Nephron (organoid): ENCODE data around the gene KIF4B.
"Not testable (repeated sequence)": the region's sequence is repeated elsewhere in the genome, so short reads cannot be mapped to it uniquely, and the experiment has no call there.

ENCODE experiments used
- H3K27ac Mint-ChIP-seq, 3 experiments: 2 replicates each; pipeline ENCODE4 v1.8.0; 2020; ENCODE audit warnings: mixed read lengths in 3 of 3, mild to moderate bottlenecking in 2 of 3, moderate library complexity in 1 of 3
- H3K27me3 Mint-ChIP-seq: 2 replicates; pipeline ENCODE4 v1.8.0; 2021; ENCODE audit warnings: low read depth, mild to moderate bottlenecking, moderate library complexity, mixed read lengths
- H3K36me3 Mint-ChIP-seq: 2 replicates; pipeline ENCODE4 v1.8.0; 2020; ENCODE audit warnings: low read depth, mixed read lengths
- H3K4me1 Mint-ChIP-seq: 2 replicates; pipeline ENCODE4 v1.8.0; 2020; ENCODE audit warnings: mixed read lengths
- H3K4me3 Mint-ChIP-seq, 3 experiments: 2 replicates each; pipeline ENCODE4 v1.8.0; 2020; ENCODE audit warnings: mild to moderate bottlenecking in 3 of 3, mixed read lengths in 3 of 3, moderate library complexity in 2 of 3
- H3K9me3 Mint-ChIP-seq: 2 replicates; pipeline ENCODE4 v1.8.0; 2020; ENCODE audit warnings: mixed read lengths
- CTCF ChIP-seq, 3 experiments: fragments of 200-600 bp; sonication (generic); IDR thresholded peaks; one replicate each; pipeline ENCODE4 v1.5.0; 2021; ENCODE audit warnings: antibody characterized with exemption in 3 of 3; ENCODE audit not compliant: unreplicated experiment in 3 of 3

KIF4B gene

GRCh38 chr5:154989626-154990025 lies 23.9 kb upstream of the KIF4B start:
- H3K4me3 Mint-ChIP-seq: no peak overlapping the region
- no peaks in the 10 kb centered on the region for H3K36me3 Mint-ChIP-seq
- no peaks in the 10 kb centered on the region for H3K4me1 Mint-ChIP-seq
- H3K27ac Mint-ChIP-seq: no peak overlapping the region
- H3K9me3 Mint-ChIP-seq: no peaks in the 10 kb centered on the region
- peaks cover 11% of the 10 kb centered on the region for H3K27me3 Mint-ChIP-seq
- no peak for TF ChIP-seq CTCF (IDR thresholded peaks at IDR 0.05; ENCODE audit: unreplicated experiment in 3 of 3)

GRCh38 chr5:154993461-154993860 lies 20.1 kb upstream of the KIF4B start:
- H3K27me3 Mint-ChIP-seq: peaks cover 19% of the 10 kb centered on the region
- H3K4me1 Mint-ChIP-seq: no peaks in the 10 kb centered on the region
- TF ChIP-seq CTCF (IDR thresholded peaks at IDR 0.05; ENCODE audit: unreplicated experiment in 3 of 3): no peak
- H3K9me3 Mint-ChIP-seq: peaks cover 2% of the 10 kb centered on the region
- no peak overlapping the region for H3K27ac Mint-ChIP-seq
- H3K36me3 Mint-ChIP-seq: no peaks in the 10 kb centered on the region
- no peak overlapping the region for H3K4me3 Mint-ChIP-seq

GRCh38 chr5:154995679-154996078 lies 17.9 kb upstream of the KIF4B start:
- H3K9me3 Mint-ChIP-seq: peaks cover 6% of the 10 kb centered on the region
- H3K27ac Mint-ChIP-seq: no peak overlapping the region
- no peak overlapping the region for H3K4me3 Mint-ChIP-seq
- H3K27me3 Mint-ChIP-seq: peaks cover 24% of the 10 kb centered on the region
- peak in 1 of 3 experiments; percentile 20 for TF ChIP-seq CTCF (IDR thresholded peaks at IDR 0.05; ENCODE audit: unreplicated experiment in 3 of 3)
- no peaks in the 10 kb centered on the region for H3K36me3 Mint-ChIP-seq
- H3K4me1 Mint-ChIP-seq: no peaks in the 10 kb centered on the region

- Mint-ChIP-seq H3K27me3 (peaks cover 29% of the 10 kb centered on the region), H3K4me3 (no peak overlapping the region), H3K36me3 (no peaks in the 10 kb centered on the region), H3K9me3 (peaks cover 6% of the 10 kb centered on the region), H3K4me1 (no peaks in the 10 kb centered on the region), H3K27ac (no peak overlapping the region)
- no peak for TF ChIP-seq CTCF (IDR thresholded peaks at IDR 0.05; ENCODE audit: unreplicated experiment in 3 of 3)
These were observed 15.8 kb upstream of the KIF4B start for GRCh38 chr5:154997746-154998145.

- H3K9me3 Mint-ChIP-seq: peaks cover 6% of the 10 kb centered on the region
- TF ChIP-seq CTCF (IDR thresholded peaks at IDR 0.05; ENCODE audit: unreplicated experiment in 3 of 3): no peak
- H3K4me3 Mint-ChIP-seq: no peak overlapping the region
- H3K36me3 Mint-ChIP-seq: no peaks in the 10 kb centered on the region
- peaks cover 35% of the 10 kb centered on the region for H3K27me3 Mint-ChIP-seq
- no peak overlapping the region for H3K27ac Mint-ChIP-seq
- no peaks in the 10 kb centered on the region for H3K4me1 Mint-ChIP-seq
These were observed 13.7 kb upstream of the KIF4B start for GRCh38 chr5:154999865-155000264.

- Mint-ChIP-seq H3K27me3 (peaks cover 36% of the 10 kb centered on the region), H3K4me1 (no peaks in the 10 kb centered on the region), H3K36me3 (no peaks in the 10 kb centered on the region), H3K27ac (no peak overlapping the region), H3K9me3 (peaks cover 6% of the 10 kb centered on the region), H3K4me3 (no peak overlapping the region)
- TF ChIP-seq CTCF (IDR thresholded peaks at IDR 0.05; ENCODE audit: unreplicated experiment in 3 of 3): no peak
These were observed 12.0 kb upstream of the KIF4B start for GRCh38 chr5:155001523-155001922.

GRCh38 chr5:155002722-155003121 lies 10.8 kb upstream of the KIF4B start:
- not testable (repeated sequence) for H3K27ac Mint-ChIP-seq, H3K4me1 Mint-ChIP-seq, H3K9me3 Mint-ChIP-seq, H3K4me3 Mint-ChIP-seq, H3K36me3 Mint-ChIP-seq
- H3K27me3 Mint-ChIP-seq: peaks cover 36% of the 10 kb centered on the region
